DOHH2 (cell line): ENCODE measurements around the gene EEF2KMT.

Source experiments
- H3F3A ChIP-seq: fragments of 200-600 bp; sonication (generic), shearing (Covaris generic); 2 replicates; pipeline ENCODE4 v1.6.0; 2016; ENCODE audit warnings: antibody characterized with exemption, mild to moderate bottlenecking; ENCODE audit not compliant: control insufficient read depth, insufficient read depth
- H3K27ac ChIP-seq: fragments of 200-600 bp; sonication (generic); 2 replicates; pipeline ENCODE4 v1.5.1; 2014; ENCODE audit warnings: low read depth, mild to moderate bottlenecking, low read length, moderate library complexity
- H3K27me3 ChIP-seq: fragments of 200-600 bp; sonication (generic); 2 replicates; pipeline ENCODE4 v1.6.1; 2014; ENCODE audit warnings: mild to moderate bottlenecking, low read length, mixed read lengths; ENCODE audit not compliant: control insufficient read depth
- H3K36me3 ChIP-seq: fragments of 200-600 bp; sonication (generic); 2 replicates; pipeline ENCODE4 v1.6.1; 2014; ENCODE audit warnings: mild to moderate bottlenecking, low read length, moderate library complexity, mixed read lengths; ENCODE audit not compliant: control insufficient read depth
- H3K4me1 ChIP-seq: fragments of 200-600 bp; sonication (generic); 2 replicates; pipeline ENCODE4 v1.6.1; 2014; ENCODE audit warnings: mild to moderate bottlenecking, low read length, mixed read lengths; ENCODE audit not compliant: control insufficient read depth
- H3K4me2 ChIP-seq: fragments of 200-600 bp; sonication (generic); 2 replicates; pipeline ENCODE4 v1.6.0; 2014; ENCODE audit warnings: mild to moderate bottlenecking, low read length, moderate library complexity
- H3K4me3 ChIP-seq: fragments of 200-600 bp; sonication (generic); 2 replicates; pipeline ENCODE4 v1.5.1; 2014; ENCODE audit warnings: mild to moderate bottlenecking, low read length, mixed read lengths
- H3K79me2 ChIP-seq: fragments of 200-600 bp; sonication (generic); 2 replicates; pipeline ENCODE4 v1.6.1; 2014; ENCODE audit warnings: mild to moderate bottlenecking, low read length, mixed read lengths; ENCODE audit not compliant: control insufficient read depth
- H3K9me2 ChIP-seq: fragments of 200-600 bp; sonication (generic); replicated peaks from 2 replicates; pipeline ENCODE4 v1.6.1; 2014; ENCODE audit warnings: mild to moderate bottlenecking, low read length, mixed read lengths; ENCODE audit not compliant: control insufficient read depth
- H3K9me3 ChIP-seq: fragments of 200-600 bp; sonication (generic); 2 replicates; pipeline ENCODE4 v1.6.1; 2014; ENCODE audit warnings: antibody characterized with exemption, low read length, mixed read lengths; ENCODE audit not compliant: control insufficient read depth, insufficient read depth
- H4K20me1 ChIP-seq: fragments of 200-600 bp; sonication (generic); 2 replicates; pipeline ENCODE4 v1.6.0; 2014; ENCODE audit warnings: low read depth, mild to moderate bottlenecking, antibody characterized with exemption, low read length, moderate library complexity; ENCODE audit not compliant: control insufficient read depth, insufficient read depth
- EZH2phosphoT487 ChIP-seq: fragments of 200-600 bp; sonication (generic); IDR thresholded peaks from 2 replicates; pipeline ENCODE4 v1.6.1; 2017; ENCODE audit warnings: borderline replicate concordance, mild to moderate bottlenecking, antibody characterized with exemption, low read length, moderate library complexity, mixed read lengths
- TF ChIP-seq, protein P1 (sequence below): fragments of 200-600 bp; sonication (generic); IDR thresholded peaks from one replicate; pipeline ENCODE4 v1.5.1; 2014; ENCODE audit warnings: antibody characterized with exemption, mild to moderate bottlenecking, low read depth, low read length; ENCODE audit not compliant: poor library complexity, severe bottlenecking

The EEF2KMT gene

DNA sequence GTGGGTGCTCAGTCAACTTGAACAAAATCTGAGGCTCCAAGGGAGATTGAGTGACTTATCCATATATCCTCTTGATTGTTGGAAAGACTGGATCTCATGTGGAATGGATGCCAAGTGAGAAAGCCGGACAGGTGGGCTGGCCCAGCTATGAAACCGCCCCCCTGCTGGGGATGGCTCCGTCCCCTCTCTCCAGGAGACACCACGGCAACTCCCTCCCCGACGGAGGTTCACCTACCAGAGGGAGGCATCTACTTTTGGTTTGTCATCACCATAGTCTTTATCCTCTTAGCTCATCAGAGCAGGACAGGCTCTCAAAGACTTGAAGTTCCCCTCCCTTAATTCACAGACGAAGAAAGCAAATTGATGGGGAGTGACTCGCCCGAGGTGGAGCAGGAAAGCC lies 27.7 kb downstream of the EEF2KMT start:
- peaks cover 20% of the 10 kb centered on the region for H3K4me1 ChIP-seq
- H3K36me3 ChIP-seq: peaks cover 11% of the 10 kb centered on the region
- H3F3A ChIP-seq: no peaks in the 10 kb centered on the region
- no peak overlapping the region for H3K4me3 ChIP-seq
- H3K27ac ChIP-seq: no peak overlapping the region
- peaks cover 29% of the 10 kb centered on the region for H3K79me2 ChIP-seq
- no peaks in the 10 kb centered on the region for H4K20me1 ChIP-seq
- H3K27me3 ChIP-seq: 0 out of 2 replicates have a peak, but pooled peaks cover 5% of the 10 kb centered on the region
- H3K9me3 ChIP-seq: no peaks in the 10 kb centered on the region
- H3K4me2 ChIP-seq: no peak overlapping the region
- no peaks in the 10 kb centered on the region for H3K9me2 ChIP-seq
- TF ChIP-seq EZH2phosphoT487: no peak
- TF ChIP-seq, protein P1, sequence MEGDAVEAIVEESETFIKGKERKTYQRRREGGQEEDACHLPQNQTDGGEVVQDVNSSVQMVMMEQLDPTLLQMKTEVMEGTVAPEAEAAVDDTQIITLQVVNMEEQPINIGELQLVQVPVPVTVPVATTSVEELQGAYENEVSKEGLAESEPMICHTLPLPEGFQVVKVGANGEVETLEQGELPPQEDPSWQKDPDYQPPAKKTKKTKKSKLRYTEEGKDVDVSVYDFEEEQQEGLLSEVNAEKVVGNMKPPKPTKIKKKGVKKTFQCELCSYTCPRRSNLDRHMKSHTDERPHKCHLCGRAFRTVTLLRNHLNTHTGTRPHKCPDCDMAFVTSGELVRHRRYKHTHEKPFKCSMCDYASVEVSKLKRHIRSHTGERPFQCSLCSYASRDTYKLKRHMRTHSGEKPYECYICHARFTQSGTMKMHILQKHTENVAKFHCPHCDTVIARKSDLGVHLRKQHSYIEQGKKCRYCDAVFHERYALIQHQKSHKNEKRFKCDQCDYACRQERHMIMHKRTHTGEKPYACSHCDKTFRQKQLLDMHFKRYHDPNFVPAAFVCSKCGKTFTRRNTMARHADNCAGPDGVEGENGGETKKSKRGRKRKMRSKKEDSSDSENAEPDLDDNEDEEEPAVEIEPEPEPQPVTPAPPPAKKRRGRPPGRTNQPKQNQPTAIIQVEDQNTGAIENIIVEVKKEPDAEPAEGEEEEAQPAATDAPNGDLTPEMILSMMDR: no peak

DNA sequence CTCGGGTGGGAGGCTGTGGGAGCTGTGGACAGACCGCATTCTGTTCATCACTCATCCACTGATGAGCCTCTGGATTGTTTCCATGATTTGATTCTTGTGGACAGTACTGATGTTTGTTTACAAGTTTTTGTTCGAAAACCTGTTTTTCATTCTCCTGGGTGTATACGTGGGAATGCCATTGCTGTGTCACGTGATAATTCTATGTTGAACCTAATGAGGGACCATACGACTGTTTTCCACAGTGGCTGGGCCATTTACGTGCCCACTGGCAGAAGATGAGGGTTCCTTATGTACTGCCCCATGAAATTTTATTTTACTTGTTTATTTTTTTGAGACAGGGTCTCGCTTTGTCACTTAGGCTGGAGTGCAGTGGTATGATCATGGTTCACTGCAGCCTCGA lies 28.5 kb downstream of the EEF2KMT start:
- Histone ChIP-seq H3K4me2 (no peak overlapping the region), H3K36me3 (peaks cover 7% of the 10 kb centered on the region), H4K20me1 (no peaks in the 10 kb centered on the region), H3K4me3 (no peak overlapping the region), H3K27me3 (0 out of 2 replicates have a peak, but pooled peaks cover 5% of the 10 kb centered on the region), H3K9me2 (no peaks in the 10 kb centered on the region), H3K9me3 (no peaks in the 10 kb centered on the region), H3F3A (no peaks in the 10 kb centered on the region), H3K27ac (no peak overlapping the region), H3K4me1 (peaks cover 20% of the 10 kb centered on the region), H3K79me2 (peaks cover 21% of the 10 kb centered on the region)
- TF ChIP-seq, protein P1: no peak
- TF ChIP-seq EZH2phosphoT487: no peak

DNA sequence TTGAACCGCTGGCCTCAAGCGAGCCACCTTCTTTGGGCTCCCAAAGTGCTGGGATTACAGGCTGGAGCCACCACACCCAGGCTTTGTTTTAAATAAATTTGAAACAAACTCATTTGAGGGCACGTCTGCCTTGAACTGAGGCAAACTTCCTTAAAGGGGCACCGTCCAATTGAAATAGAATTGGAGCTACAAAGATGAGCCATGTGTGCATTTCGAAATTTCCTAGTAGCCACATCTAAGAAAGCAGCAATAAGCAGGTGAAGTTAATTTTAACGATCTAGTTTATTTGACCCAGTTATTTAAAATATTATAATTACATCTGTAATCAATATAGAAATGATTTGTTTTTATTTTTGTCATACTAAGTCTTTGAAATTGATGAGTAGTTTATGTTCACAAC lies 31.1 kb downstream of the EEF2KMT start:
- Histone ChIP-seq H3K36me3 (no peaks in the 10 kb centered on the region), H3K9me3 (no peaks in the 10 kb centered on the region), H3K4me3 (no peak overlapping the region), H3K9me2 (no peaks in the 10 kb centered on the region), H4K20me1 (no peaks in the 10 kb centered on the region), H3F3A (no peaks in the 10 kb centered on the region), H3K27ac (no peak overlapping the region), H3K4me1 (peaks cover 6% of the 10 kb centered on the region), H3K79me2 (no peaks in the 10 kb centered on the region; the same call in 1 of the 2 replicates), H3K27me3 (peaks cover 11% of the 10 kb centered on the region; the same call in 1 of the 2 replicates), H3K4me2 (no peak overlapping the region)
- TF ChIP-seq, protein P1: no peak
- no peak for TF ChIP-seq EZH2phosphoT487
